GM21367 (cell line): ENCODE measurements around the gene PPP2R3A.

Experiments
- ATAC-seq: cut with Tn5 transposase; IDR thresholded peaks from one replicate; pipeline ENCODE4 v1.9.1; 2021; ENCODE audit not compliant: unreplicated experiment

Gene PPP2R3A

DNA sequence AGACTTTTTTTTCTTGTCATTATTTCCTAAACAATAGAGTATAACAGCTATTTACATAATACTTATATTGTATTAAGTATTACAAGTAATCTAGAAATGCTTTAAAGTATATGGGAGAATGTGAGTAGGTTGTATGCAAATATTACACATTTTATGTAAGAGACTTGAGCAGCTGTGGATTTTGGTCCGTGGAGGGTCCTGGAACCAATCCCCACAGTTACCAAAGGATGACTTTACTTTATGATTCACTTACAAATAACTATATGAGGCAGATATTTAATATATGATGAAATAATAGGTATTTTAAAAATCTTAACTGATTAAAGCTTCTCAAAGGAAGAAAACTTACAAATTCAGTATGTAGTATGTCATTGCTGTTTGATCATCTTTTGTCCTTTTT lies 56.3 kb downstream of the PPP2R3A start:
- ATAC-seq = no peak

DNA sequence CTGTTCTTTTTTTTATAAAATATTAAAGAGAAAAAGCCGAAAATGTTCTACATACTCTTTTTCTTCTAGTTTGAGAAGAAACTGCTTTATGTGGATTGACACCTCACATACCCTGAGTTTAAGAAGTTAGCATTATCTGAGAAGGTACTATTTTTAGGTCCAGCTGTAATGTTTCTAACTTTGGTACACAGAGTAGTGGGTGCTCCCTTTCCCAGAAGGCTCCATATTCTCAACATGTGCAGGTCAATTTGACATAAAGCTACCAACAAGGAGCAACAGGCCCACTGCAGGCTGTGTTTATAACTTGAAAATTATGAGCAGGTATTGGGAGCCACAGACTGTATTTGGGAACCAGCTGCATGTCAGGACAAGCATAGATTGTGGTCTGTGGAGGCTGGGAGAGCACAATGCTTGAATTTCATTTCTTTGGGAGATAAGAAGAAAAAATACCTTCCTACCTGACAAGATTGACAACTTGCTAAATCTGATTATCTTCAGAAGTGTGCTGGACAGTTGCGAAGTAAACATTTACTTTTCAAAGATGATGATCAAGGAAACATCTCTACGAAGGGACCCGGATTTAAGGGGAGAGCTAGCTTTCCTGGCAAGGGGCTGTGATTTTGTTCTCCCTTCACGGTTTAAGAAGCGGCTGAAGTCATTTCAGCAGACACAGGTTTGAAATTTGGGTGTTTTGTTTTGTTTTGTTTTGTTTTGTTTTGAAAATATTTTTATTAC lies 57.2 kb downstream of the PPP2R3A start:
- ATAC-seq = no peak

DNA sequence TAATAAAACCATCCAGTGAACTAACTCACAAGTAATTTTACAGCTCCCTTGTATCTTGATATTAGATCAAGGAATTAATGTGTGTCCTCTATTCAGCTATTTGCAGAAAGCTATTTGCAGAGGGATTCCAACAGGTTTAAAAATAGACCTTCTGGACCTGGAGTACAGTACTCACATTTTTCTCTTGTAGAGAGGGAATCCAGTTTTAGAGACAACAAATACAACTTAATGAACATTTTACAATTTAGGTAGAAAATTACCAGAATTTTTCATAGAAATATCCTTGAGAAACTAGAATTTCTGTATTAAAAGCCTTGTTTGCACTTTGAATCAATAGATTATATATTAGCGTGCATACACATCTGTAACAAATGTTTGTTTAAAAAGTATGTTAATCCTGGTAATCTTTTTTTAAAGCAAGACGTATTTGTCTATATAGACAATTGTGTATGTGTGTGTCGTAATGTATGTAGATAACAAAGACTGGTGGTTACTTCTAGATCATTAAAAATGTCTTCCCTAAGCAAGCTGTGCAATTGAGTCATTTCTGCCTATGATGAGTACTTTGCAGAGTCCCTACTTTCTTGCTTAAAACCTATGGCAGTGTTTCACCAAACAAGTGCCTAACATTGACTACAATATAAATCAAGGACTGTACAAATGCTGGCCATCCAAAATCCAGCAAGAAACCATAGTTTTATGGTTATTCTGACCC lies 57.9 kb downstream of the PPP2R3A start:
- no peak for ATAC-seq

- ATAC-seq = no peak
Measured at GRCh38 chr3:136036306-136036705, 70.8 kb downstream of the PPP2R3A start.

DNA sequence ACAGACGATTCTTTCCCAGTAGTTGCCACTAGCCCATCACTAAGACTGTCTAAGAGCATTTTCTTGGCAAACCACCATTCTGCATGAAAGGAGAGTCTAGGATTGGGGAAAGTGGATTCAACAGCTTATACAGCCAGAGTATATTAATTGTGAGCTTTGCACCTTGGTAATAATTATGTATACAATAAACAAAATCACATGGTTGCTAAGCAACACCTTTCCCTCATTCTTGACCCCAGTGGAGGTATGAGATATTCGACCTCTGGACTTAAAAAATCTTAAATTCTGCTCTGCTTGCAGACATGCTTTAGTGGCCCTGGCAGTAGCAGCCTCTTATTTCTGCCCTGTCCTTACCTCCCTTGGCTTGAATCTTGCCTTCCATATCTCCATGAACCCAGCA lies 73.1 kb downstream of the PPP2R3A start:
- ATAC-seq = no peak

GRCh38 chr3:136042608-136043221 lies 77.2 kb downstream of the PPP2R3A start:
- ATAC-seq = no peak

GRCh38 chr3:136044980-136045745 lies 79.6 kb downstream of the PPP2R3A start:
- no peak for ATAC-seq

DNA sequence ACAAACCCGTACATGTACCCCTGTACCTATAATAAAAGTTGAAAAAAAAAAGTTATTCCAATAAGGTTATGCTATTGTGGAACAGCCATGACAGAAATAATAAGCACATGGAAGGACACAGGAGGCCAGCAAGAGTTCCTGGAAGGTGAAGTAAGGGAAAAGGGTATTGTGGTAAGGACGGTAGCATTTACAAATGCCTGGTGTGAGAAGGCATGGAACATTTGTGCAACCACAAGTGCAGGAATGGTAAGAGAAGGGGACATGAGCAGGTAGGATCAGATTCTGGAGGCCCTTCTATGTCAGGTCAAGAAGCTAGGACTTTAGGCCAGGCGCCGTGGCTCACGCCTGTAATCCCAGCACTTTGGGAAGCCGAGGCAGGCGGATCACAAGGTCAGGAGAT lies 82.5 kb downstream of the PPP2R3A start:
- ATAC-seq = no peak

DNA sequence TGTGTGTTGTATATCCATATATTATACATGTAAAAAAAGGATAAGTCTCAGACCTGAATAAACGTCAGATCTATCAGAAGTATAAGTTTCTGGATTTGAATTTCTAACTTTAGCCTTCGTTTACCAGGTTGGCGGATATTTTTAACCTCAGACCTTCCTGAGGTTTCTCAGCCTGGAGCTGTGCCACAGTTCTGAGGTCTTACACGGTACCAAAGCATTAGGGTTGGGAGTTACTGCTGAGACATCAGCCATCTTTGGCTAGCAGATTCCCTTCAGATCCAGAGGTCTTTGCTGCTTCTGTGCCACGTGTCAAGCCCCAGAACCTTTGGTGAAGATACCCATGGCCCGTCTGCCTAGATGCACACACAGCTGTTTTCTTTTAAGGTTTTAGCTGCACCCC lies 84.7 kb downstream of the PPP2R3A start:
- ATAC-seq = no peak

- no peak for ATAC-seq
Measured at GRCh38 chr3:136055491-136055890, 90.0 kb downstream of the PPP2R3A start.

DNA sequence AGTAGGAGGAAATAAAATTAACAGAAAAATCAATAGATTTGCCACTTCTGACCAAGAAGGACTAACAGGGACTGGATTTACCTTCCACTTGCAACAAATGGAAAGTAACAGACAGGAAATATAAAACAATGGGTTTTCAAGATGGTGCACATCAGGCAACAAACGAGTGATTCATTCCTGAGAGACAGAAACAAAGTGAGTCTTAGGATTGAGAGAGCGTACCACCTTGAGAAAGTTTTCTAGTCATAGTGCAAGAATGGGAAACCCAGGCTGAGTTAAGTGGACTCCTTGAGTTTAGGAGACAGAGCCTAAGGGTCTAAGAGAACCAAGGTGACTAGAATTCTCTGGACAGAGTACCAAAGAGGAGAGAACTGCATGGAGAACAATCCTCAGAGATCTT lies 101.7 kb downstream of the PPP2R3A start:
- no peak for ATAC-seq

DNA sequence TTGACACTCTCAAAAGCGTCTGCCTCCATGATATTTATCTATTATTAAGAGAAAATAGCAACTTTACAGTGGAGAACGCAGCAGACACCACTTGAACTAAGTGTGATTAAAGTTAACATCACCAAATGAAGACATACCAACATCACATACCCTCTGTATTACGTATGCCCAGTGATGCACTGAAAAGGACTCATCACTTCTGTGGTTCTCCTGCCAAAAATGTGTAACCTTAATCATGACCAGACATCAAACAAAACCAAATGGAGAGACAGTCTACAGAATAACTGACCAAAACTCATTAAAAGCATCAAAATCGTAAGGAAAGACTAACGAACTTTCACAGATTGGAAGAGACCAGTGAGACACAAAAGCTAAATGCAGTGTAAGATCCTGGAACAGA lies 103.2 kb downstream of the PPP2R3A start:
- ATAC-seq = no peak

DNA sequence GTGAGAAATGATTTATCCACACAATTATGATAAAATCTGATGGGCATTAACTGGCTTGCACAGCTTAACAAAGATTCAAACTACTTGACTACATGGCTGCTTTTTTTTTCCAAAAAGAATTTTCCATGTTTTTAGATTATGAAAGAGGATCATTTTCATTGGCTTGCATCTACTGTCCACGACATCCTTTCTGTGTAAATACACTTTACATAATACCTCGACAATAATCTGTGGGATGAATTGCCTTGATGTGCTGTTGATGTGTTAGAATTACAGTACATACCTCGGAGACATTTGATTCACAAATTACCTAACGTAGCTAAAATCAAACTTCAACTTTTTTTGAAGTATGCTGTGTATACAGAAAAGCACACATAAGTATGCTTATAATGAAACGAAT lies 104.4 kb downstream of the PPP2R3A start:
- no peak for ATAC-seq

DNA sequence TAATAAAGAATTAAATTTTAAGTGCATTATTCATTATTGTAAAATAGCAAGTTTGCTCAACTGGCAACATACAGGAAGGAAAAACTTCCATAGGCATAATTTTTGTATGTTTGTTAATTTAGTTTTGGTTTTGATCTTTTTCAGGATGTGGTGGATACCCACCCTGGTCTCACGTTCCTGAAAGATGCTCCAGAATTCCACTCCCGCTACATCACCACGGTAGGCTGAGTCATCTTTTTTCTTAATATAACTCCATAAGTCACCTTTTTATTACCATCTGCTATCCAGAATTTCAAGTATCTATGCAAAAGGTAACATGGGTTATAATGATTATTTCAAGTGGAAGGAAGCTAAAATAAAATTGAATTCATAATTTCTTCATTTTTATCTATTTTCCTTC lies 104.8 kb downstream of the PPP2R3A start:
- ATAC-seq = no peak

DNA sequence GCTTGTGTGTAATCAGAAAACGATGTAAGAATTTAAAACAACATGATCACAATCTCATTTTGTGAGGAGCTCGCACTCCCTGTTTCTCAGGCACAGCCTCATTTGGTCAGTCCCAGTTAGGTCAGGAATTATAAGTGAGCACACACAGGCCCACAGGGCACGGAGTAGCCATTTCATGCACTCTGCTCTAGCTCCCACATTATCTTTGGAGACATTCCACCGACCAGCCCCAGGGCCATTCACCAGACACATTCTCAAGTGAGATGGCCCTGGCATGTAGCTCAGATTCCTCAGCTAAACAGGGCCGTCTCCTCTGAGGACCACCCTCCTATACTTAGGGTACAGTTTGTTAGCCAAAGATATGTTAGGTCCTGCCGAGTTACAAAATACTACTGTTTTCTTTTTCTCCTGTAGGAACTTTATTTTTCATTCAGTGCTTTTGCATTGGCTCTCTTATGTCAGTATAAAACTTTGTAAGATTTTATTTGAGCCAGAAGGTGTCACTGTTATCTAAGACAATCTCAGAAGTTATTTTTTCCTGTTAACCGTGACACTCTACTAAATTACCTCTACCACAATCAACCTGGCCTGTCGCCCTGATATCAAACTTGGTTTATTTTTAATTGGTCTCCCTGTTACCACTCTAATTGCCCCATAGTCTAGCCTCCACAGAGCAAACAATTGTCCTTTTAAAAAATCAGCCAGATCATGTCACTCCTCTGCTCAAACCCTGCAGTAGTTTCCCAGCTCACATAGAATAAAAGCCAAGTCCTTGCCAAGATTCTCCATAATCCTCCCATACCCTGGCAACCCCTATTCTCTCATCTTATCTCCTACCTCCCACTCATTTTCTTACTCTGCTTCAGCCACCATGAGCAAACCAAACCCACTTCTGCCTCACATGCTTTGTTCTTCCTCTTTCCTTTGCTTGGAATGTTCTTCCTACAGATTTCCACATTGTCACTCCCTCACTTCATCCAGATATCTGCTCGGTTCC lies 105.7 kb downstream of the PPP2R3A start:
- no peak for ATAC-seq

DNA sequence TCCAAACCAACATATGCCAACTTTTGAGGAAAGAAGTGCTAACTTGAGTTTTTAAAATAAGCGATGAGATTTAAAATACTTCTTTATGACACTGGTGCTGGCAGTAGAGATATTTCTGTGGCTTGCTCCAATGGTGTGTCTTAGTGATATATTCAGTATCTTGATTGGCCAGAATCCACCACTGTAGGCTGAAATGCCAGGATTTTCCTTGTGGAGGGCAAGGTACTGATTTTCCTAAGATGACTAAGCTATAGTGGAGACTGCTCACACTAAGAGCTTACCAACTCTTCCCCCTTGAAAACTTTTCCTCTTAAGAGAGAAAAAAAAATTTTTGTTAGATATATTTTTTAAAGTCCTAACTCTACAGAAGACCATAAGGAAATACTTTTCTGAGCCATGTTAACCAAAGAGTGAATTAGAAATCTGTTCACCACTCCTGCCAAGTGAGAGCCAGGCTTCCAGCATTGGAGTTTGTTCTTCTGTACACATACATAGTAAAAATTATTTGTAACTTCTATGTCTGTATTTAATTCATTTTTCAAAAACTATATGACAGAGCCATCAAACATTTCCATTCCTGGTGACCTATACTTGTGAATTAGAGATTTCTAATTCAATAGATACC lies 109.1 kb downstream of the PPP2R3A start:
- ATAC-seq = no peak

GRCh38 chr3:136075218-136075808 lies 109.8 kb downstream of the PPP2R3A start:
- peak; percentile 48 for ATAC-seq

DNA sequence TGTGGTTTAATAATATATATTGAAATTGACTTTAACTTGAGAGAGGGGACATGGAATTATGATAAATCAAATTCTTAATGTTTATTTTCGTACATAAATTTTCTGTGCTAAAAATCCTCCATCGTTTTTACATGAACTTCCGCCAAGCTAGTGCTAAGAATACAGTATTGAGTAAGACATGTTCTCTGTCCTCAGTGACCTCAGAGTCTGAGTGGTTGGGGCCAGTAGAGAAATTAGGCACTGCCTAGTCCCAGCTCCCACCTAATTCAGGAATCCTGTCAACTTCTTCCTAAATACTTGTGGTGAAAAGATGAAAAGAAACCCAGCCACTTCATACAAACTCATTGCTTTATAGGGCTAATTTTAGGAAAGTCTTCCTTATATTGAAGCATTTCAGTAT lies 110.3 kb downstream of the PPP2R3A start:
- no peak for ATAC-seq
